Measurements from ENCODE around the gene CCL2. TPM values are rescaled to one million over a fixed set of nuclear protein-coding genes. Genes with fewer than 3 reads are reported as not detected.
A peak's percentile ranks its signal among the peaks of the same experiment; 100 is the strongest.

Gene CCL2
- total RNA-seq, 1 experiment from 2014 or later = 9.8 TPM

DNA sequence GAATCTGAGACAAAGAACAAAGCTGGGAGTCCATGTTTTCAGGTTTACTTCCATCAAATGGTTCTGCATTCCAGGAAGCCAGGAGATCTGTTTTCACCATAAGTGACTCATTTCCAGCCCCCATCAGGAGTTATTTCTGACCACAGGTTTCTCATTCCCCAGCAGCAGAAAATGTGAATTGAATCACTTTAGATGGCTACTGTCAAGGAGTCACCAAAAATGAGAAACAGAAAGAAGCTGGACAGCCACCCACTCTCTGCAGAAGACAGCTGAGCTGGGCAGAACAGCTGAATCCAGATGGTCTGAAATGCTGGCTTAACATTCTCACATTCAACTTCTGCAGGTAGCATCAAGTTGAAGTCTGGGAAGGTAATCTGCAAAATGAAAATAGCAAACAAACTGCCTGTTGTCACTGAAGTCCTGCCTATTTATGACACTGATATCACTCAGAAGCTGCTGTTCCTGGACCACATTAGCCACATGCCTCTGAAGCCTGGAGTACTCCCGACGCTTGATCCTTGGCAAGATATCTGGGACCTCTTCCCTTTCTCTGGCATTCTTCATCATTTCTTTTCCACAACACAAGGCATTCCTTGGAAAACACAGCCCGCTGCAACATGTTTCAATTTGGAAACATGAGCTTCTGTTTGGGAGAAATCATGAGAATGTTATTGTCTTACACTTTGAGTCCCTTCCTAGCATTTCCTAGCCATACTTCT lies 45.7 kb downstream of the CCL2 start:
- in situ Hi-C loops (cut with HindIII; ENCODE audit: low pct_unique_long_range_greater_than_20kb, low sequenced_read_pairs) = no loop called here
- DNase-seq (ENCODE audit: low read depth) = no peak

DNA sequence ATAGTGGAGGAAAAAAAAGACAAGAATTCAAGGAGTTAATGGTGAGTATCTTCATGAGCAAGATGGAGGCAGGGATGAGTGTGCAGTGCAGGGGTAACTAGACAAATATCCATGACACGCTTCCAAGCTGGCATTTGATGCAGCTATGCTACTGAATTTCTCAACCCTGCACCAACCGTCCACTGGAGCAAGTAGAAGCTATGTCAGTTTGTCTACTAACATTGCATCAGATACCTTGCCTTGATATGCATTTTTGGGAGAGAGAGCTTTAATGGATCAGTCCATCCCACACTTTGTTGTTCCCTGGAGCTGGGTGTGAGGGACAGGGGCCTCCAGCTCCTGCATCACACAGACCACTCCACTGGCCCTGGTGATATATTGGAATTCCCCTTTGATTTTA lies 46.9 kb downstream of the CCL2 start:
- no peak for DNase-seq (ENCODE audit: low read depth)
- in situ Hi-C loops (cut with HindIII; ENCODE audit: low pct_unique_long_range_greater_than_20kb, low sequenced_read_pairs) = no loop called here

GRCh38 chr17:34302636-34303035 lies 47.6 kb downstream of the CCL2 start:
- in situ Hi-C loops (cut with HindIII; ENCODE audit: low pct_unique_long_range_greater_than_20kb, low sequenced_read_pairs) = no loop called here
- DNase-seq (ENCODE audit: low read depth) = no peak

- no peak for DNase-seq (ENCODE audit: low read depth)
- in situ Hi-C loops (cut with HindIII; ENCODE audit: low pct_unique_long_range_greater_than_20kb, low sequenced_read_pairs) = no loop called here
Observed at GRCh38 chr17:34303606-34304005, 48.5 kb downstream of the CCL2 start.

DNA sequence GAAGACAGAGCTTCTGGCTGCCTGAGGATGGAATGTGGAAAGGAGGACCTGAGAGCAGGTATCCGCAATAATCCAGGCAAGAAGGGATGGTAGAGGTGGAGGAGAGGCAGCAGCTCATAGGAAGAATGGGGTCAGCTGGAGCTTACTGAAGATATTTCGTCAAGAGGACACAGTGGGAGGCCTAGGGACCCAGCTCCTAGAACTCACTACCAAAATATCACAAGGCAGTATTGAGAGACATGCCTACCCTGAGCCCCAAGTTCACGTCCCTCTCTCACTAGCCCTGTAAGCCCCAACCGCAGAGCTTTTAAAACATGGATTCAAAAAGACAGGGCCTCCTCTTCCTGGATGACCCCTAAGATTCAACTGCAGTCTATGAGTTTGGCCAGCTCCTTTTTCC lies 50.0 kb downstream of the CCL2 start:
- in situ Hi-C loops (cut with HindIII; ENCODE audit: low pct_unique_long_range_greater_than_20kb, low sequenced_read_pairs) = no loop called here
- DNase-seq (ENCODE audit: low read depth) = no peak

DNA sequence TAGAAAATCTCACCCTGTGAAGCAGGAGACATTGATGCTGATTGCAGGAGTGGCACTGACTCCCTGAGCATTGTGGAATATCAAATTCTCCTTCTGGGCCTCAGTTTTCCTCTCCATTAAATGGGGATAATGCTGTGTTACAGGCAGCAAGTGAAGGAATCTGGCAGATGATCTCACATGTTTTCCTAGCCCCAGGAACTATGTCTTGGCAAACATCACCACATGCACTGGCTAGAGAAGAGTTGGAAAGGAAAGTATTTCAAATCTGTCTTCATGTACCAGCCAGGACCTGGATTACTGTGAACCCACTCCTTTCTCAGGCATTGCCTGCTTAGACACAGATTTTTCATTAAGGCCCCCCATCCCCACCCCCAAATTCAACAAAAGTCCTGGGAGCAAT lies 50.5 kb downstream of the CCL2 start:
- no peak for DNase-seq (ENCODE audit: low read depth)
- in situ Hi-C loops (cut with HindIII; ENCODE audit: low pct_unique_long_range_greater_than_20kb, low sequenced_read_pairs) = no loop called here

GRCh38 chr17:34306466-34306865 lies 51.4 kb downstream of the CCL2 start:
- in situ Hi-C loops (cut with HindIII; ENCODE audit: low pct_unique_long_range_greater_than_20kb, low sequenced_read_pairs) = no loop called here
- peak; percentile 46 for DNase-seq (ENCODE audit: low read depth)

Other genes starting within 250 kb of the CCL2 start
- not detected in 2 replicates for gene CCL7, start 14.9 kb downstream of the CCL2 start, total RNA-seq (2014; rRNA removed; shearing (Covaris generic); ENCODE audit: low replicate concordance)
- gene CCL11, start 30.5 kb downstream of the CCL2 start, total RNA-seq (2014; rRNA removed; shearing (Covaris generic); ENCODE audit: low replicate concordance) = not detected in 2 replicates
- gene CCL8, start 64.2 kb downstream of the CCL2 start, total RNA-seq (2014; rRNA removed; shearing (Covaris generic); ENCODE audit: low replicate concordance) = not detected in 2 replicates
- not detected in 2 replicates for gene CCL13, start 101.2 kb downstream of the CCL2 start, total RNA-seq (2014; rRNA removed; shearing (Covaris generic); ENCODE audit: low replicate concordance)
- gene CCL1, start 107.9 kb downstream of the CCL2 start, total RNA-seq (2014; rRNA removed; shearing (Covaris generic); ENCODE audit: low replicate concordance) = not detected in 2 replicates

Measured in Caki2 (cell line).